H1 (cell line): ENCODE measurements around the gene SZT2. TPM values are rescaled to one million over a fixed set of nuclear protein-coding genes. Genes with fewer than 3 reads are reported as not detected.

Experiments
- CTCF ChIA-PET: fragments of 300-600 bp; sonication (Branson Sonifier 250); formaldehyde crosslinking; loops from one replicate; lab custom pipeline; 2021; ENCODE audit not compliant: partially characterized antibody; lab: Charles Lee
- POLR2A ChIA-PET: fragments of 300-600 bp; sonication (Branson Sonifier 250); formaldehyde crosslinking; loops from one replicate; lab custom pipeline; 2021; ENCODE audit warnings: inconsistent platforms; ENCODE audit not compliant: partially characterized antibody; lab: Charles Lee
- DNase-seq, 2 experiments: peaks; one replicate each; pipeline versions ENCODE4 v3.0.0 to v3.0.0-alpha.2; 2010 to 2022; ENCODE audit warnings: low spot score in 2 of 2, low read depth in 1 of 2, mixed read lengths in 1 of 2
- FAIRE-seq: peaks from 2 replicates; lab custom pipeline; 2011; peaks lifted over from hg19 to GRCh38; lab: Jason Lieb, UNC
- H2AFZ ChIP-seq: 2 replicates; pipeline ENCODE4 v1.8.1; 2012; ENCODE audit warnings: low read length, inconsistent platforms
- H2AK5ac ChIP-seq: 2 replicates; pipeline ENCODE4 v1.6.1; 2013; ENCODE audit warnings: low read depth, low read length
- H2BK120ac ChIP-seq: replicated peaks from 2 replicates; pipeline ENCODE3; 2013; ENCODE audit warnings: low read depth, low read length, inconsistent platforms
- H2BK12ac ChIP-seq: 2 replicates; pipeline ENCODE4 v1.6.1; 2013; ENCODE audit warnings: low read depth, low read length
- H2BK15ac ChIP-seq: 2 replicates; pipeline ENCODE4 v1.6.1; 2013; ENCODE audit warnings: low read length
- H2BK20ac ChIP-seq: 2 replicates; pipeline ENCODE4 v1.6.1; 2013; ENCODE audit warnings: low read length
- H2BK5ac ChIP-seq: 2 replicates; pipeline ENCODE4 v1.6.1; 2013; ENCODE audit warnings: low read depth, low read length
- H3K14ac ChIP-seq: 2 replicates; pipeline ENCODE4 v1.6.1; 2013; ENCODE audit warnings: inconsistent platforms; ENCODE audit not compliant: insufficient read length
- H3K18ac ChIP-seq: 2 replicates; pipeline ENCODE4 v1.6.1; 2013; ENCODE audit warnings: low read length; ENCODE audit errors: extremely low read depth
- H3K23ac ChIP-seq: 2 replicates; pipeline ENCODE4 v1.6.1; 2013; ENCODE audit warnings: inconsistent platforms; ENCODE audit not compliant: insufficient read length
- H3K23me2 ChIP-seq: 2 replicates; pipeline ENCODE4 v1.6.1; 2013; ENCODE audit warnings: low read depth, low read length
- H3K27ac ChIP-seq: 2 replicates; pipeline ENCODE4 v1.6.1; 2011; ENCODE audit warnings: low read depth, low read length, inconsistent platforms
- H3K27me3 ChIP-seq, 4 experiments: replicated peaks in 1 of 4; 1 replicate in 1 of 4; 2 replicates in 3 of 4; pipeline versions ENCODE4 v1.6.1 to v1.8.1; 2011 to 2013; ENCODE audit warnings: low read length in 3 of 4, mild to moderate bottlenecking in 3 of 4, inconsistent platforms in 2 of 4, mixed read lengths in 2 of 4, moderate library complexity in 1 of 4; ENCODE audit not compliant: control insufficient read depth in 3 of 4, insufficient read depth in 3 of 4; ENCODE audit errors: extremely low read depth in 1 of 4
- H3K36me3 ChIP-seq, 4 experiments: 2 replicates each; pipeline versions ENCODE4 v1.6.1 to v1.8.1; 2011 to 2013; ENCODE audit warnings: mild to moderate bottlenecking in 4 of 4, low read length in 3 of 4, moderate library complexity in 2 of 4, control low read depth in 1 of 4, inconsistent platforms in 1 of 4; ENCODE audit not compliant: insufficient read depth in 4 of 4, control insufficient read depth in 2 of 4
- H3K4ac ChIP-seq: replicated peaks from 2 replicates; pipeline ENCODE3; 2013; ENCODE audit warnings: low read length, low read depth, mixed read lengths, inconsistent platforms; ENCODE audit not compliant: insufficient read length
- H3K4me1 ChIP-seq, 4 experiments: replicated peaks in 1 of 4; 1 replicate in 1 of 4; 2 replicates in 3 of 4; pipeline versions ENCODE4 v1.6.1 to v1.8.1; 2011 to 2013; ENCODE audit warnings: low read length in 3 of 4, inconsistent platforms in 2 of 4, mixed read lengths in 1 of 4; ENCODE audit not compliant: insufficient read depth in 4 of 4, control insufficient read depth in 3 of 4
- H3K4me2 ChIP-seq, 2 experiments: 2 replicates each; pipeline versions ENCODE4 v1.6.1 to v1.8.1; 2011 to 2013; ENCODE audit warnings: low read depth in 2 of 2, low read length in 2 of 2, control low read depth in 1 of 2, inconsistent platforms in 1 of 2, mild to moderate bottlenecking in 1 of 2; ENCODE audit not compliant: insufficient read depth in 1 of 2
- H3K4me3 ChIP-seq, 4 experiments: fragments of 200-600, 300-600 bp in 1 of 4; sonication (generic), shearing (Covaris generic), sonication (Bioruptor Twin) in 1 of 4; 2 replicates each; pipeline versions ENCODE4 v1.5.1 to v1.8.1; 2011 to 2016; ENCODE audit warnings: low read length in 4 of 4, low read depth in 3 of 4, control low read depth in 2 of 4, inconsistent platforms in 2 of 4, mild to moderate bottlenecking in 2 of 4, mixed read lengths in 1 of 4, moderate library complexity in 1 of 4; ENCODE audit not compliant: insufficient read depth in 2 of 4; ENCODE audit errors: extremely low read depth in 1 of 4
- H3K56ac ChIP-seq: replicated peaks from 2 replicates; pipeline ENCODE3; 2013; ENCODE audit warnings: low read depth, mild to moderate bottlenecking, mixed read lengths, low read length, inconsistent platforms; ENCODE audit not compliant: insufficient read length
- H3K79me1 ChIP-seq: 2 replicates; pipeline ENCODE4 v1.6.1; 2013; ENCODE audit warnings: low read depth, low read length, control low read depth
- H3K79me2 ChIP-seq, 2 experiments: 2 replicates each; pipeline versions ENCODE4 v1.6.1 to v1.8.1; 2012 to 2013; ENCODE audit warnings: low read length in 2 of 2, mild to moderate bottlenecking in 2 of 2, inconsistent platforms in 1 of 2; ENCODE audit not compliant: insufficient read depth in 2 of 2, control insufficient read depth in 1 of 2
- H3K9ac ChIP-seq, 4 experiments: replicated peaks in 1 of 4; 1 replicate in 1 of 4; 2 replicates in 3 of 4; pipeline versions ENCODE4 v1.6.1 to v1.8.1; 2011 to 2013; ENCODE audit warnings: low read depth in 3 of 4, low read length in 3 of 4, control low read depth in 2 of 4, mild to moderate bottlenecking in 2 of 4, moderate library complexity in 2 of 4, inconsistent platforms in 1 of 4; ENCODE audit errors: extremely low read depth in 1 of 4
- H3K9me3 ChIP-seq, 2 experiments: 2 replicates each; pipeline versions ENCODE4 v1.6.1 to v1.8.1; 2012 to 2013; ENCODE audit warnings: mild to moderate bottlenecking in 2 of 2, moderate library complexity in 2 of 2, control low read depth in 1 of 2, inconsistent platforms in 1 of 2, low read depth in 1 of 2, low read length in 1 of 2, mixed read lengths in 1 of 2; ENCODE audit not compliant: insufficient read depth in 2 of 2
- H4K20me1 ChIP-seq, 2 experiments: replicated peaks in 1 of 2; 2 replicates each; pipeline versions ENCODE3 to v1.8.1; 2011 to 2013; ENCODE audit warnings: inconsistent platforms in 2 of 2, low read length in 2 of 2, mild to moderate bottlenecking in 1 of 2; ENCODE audit not compliant: insufficient read depth in 2 of 2, control insufficient read depth in 1 of 2
- H4K5ac ChIP-seq: 2 replicates; pipeline ENCODE4 v1.6.1; 2013; ENCODE audit warnings: low read length, low read depth, mixed read lengths, inconsistent platforms; ENCODE audit not compliant: insufficient read length
- H4K8ac ChIP-seq: 2 replicates; pipeline ENCODE4 v1.8.0; 2013; ENCODE audit warnings: mild to moderate bottlenecking, moderate library complexity, low read length, inconsistent platforms; ENCODE audit not compliant: insufficient read depth; ENCODE audit errors: extremely low read depth
- H4K91ac ChIP-seq: replicated peaks from 2 replicates; pipeline ENCODE3; 2013; ENCODE audit warnings: low read length, mixed read lengths, inconsistent platforms; ENCODE audit not compliant: insufficient read length
- ATF3 ChIP-seq: IDR thresholded peaks from 2 replicates; pipeline ENCODE4 v1.6.1; 2011; ENCODE audit warnings: low read depth, mild to moderate bottlenecking, low read length; ENCODE audit not compliant: insufficient read depth
- BACH1 ChIP-seq: IDR thresholded peaks from 2 replicates; pipeline ENCODE4 v1.6.1; 2012; ENCODE audit warnings: low read length, improper control_type of control experiment
- CHD1 ChIP-seq: IDR thresholded peaks from 2 replicates; pipeline ENCODE4 v1.6.1; 2012; ENCODE audit warnings: low read depth, low read length, improper control_type of control experiment
- CTBP2 ChIP-seq: IDR thresholded peaks from 2 replicates; pipeline ENCODE4 v1.7.0; 2011; ENCODE audit warnings: borderline replicate concordance, mild to moderate bottlenecking, moderate library complexity, mixed read lengths, low read length; ENCODE audit not compliant: insufficient read depth, insufficient read length
- FOSL1 ChIP-seq: IDR thresholded peaks from 2 replicates; pipeline ENCODE4 v1.6.1; 2011; ENCODE audit warnings: mild to moderate bottlenecking, low read depth, low read length, moderate library complexity; ENCODE audit not compliant: insufficient read depth
- RBBP5 ChIP-seq: IDR thresholded peaks from 2 replicates; pipeline ENCODE4 v1.7.1; 2012; ENCODE audit warnings: low read depth, mild to moderate bottlenecking, inconsistent platforms, low read length, moderate library complexity, borderline replicate concordance
- SAP30 ChIP-seq: fragments of 300-600 bp; sonication (generic); IDR thresholded peaks from 2 replicates; pipeline ENCODE4 v1.7.1; 2012; ENCODE audit warnings: low read length, moderate library complexity, mild to moderate bottlenecking, inconsistent platforms; ENCODE audit not compliant: insufficient read depth, insufficient replicate concordance
- SIRT6 ChIP-seq: IDR thresholded peaks from one replicate; pipeline ENCODE4 v1.7.1; 2012; ENCODE audit warnings: low read length, inconsistent platforms
- SP2 ChIP-seq: IDR thresholded peaks from 2 replicates; pipeline ENCODE4 v1.6.1; 2012; ENCODE audit warnings: mild to moderate bottlenecking, low read length, inconsistent platforms
- SRF ChIP-seq: IDR thresholded peaks from 2 replicates; pipeline ENCODE4 v1.6.1; 2011; ENCODE audit warnings: mild to moderate bottlenecking, low read depth, low read length, moderate library complexity
- TAF7 ChIP-seq: optimal IDR thresholded peaks from 2 replicates; pipeline ENCODE3; 2011; ENCODE audit warnings: low read depth, mild to moderate bottlenecking, inconsistent platforms, low read length, moderate library complexity, borderline replicate concordance
- YY1 ChIP-seq: IDR thresholded peaks from 2 replicates; pipeline ENCODE4 v1.6.1; 2011; ENCODE audit warnings: low read depth, mild to moderate bottlenecking, low read length
- WGBS, 2 experiments: shearing (Covaris generic) in 1 of 2; methylation state at CpG; one replicate each; pipeline versions ENCODE4 v1.1.6 to v1.1.7; 2013 to 2015; ENCODE audit warnings: low lambda C conversion rate in 2 of 2, mixed read lengths in 2 of 2, inconsistent platforms in 1 of 2, low coverage in 1 of 2, missing lambda C conversion rate in 1 of 2; ENCODE audit not compliant: insufficient replicate concordance in 2 of 2, insufficient coverage in 1 of 2, insufficient read length in 1 of 2; ENCODE audit errors: extremely low coverage in 1 of 2, missing lambda C conversion rate in 1 of 2; 5-methylcytosine and 5-hydroxymethylcytosine counted together
- polyA plus RNA-seq, 7 experiments: library from polyadenylated mRNA; depleted of rRNA in 3 of 7; stranded (reverse) in 5 of 7; unstranded in 2 of 7; fragments of >200 nt in 5 of 7; fragments of 200-250 nt in 2 of 7; gene quantifications; 1 replicate in 5 of 7; 2 replicates in 1 of 7; 4 replicates in 1 of 7; pipeline versions ENCODE4 v1.2.1 to v1.2.3, GENCODE V29; 2011 to 2013; ENCODE audit warnings: missing spikeins in 2 of 7, mixed read lengths in 2 of 7
- total RNA-seq: library from RNA; stranded (reverse); fragmentation: NEBNext Ultra II Directional; extraction: Animal tissue kit (Norgen Biotek cat#: 25700); gene quantifications from 2 replicates; pipeline ENCODE4 v1.2.1, GENCODE V29; 2021
- TF ChIP-seq, protein P1 (sequence below): IDR thresholded peaks from 2 replicates; pipeline ENCODE4 v1.6.1; 2012; ENCODE audit warnings: inconsistent platforms

SZT2 gene
- total and polyA plus RNA-seq, 2 of the 8 experiments (the other 6 are each of a cell fraction or from before 2014, with no cell fraction given): 4.7 to 12.9 TPM

- ChIA-PET POLR2A (interaction anchor here (0.8 to 1.8 kb wide), 3 partner anchors 8 to 12 kb away, joined by 3 to 5 read pairs (median 3); no protein-coding TSS in a partner anchor), CTCF (interaction anchor here (1.1 kb wide), 1 partner anchor 16 kb away, joined by 3 read pairs; no protein-coding TSS in a partner anchor)
- FAIRE-seq (no peak), DNase-seq (peak in 1 of 2 experiments; percentile 71)
- peaks cover 4 to 21% (median 13%) of the 10 kb centered on the region in 4 experiments for H3K4me1 ChIP-seq
- H3K9ac ChIP-seq: no peak overlapping the region
- no peak overlapping the region for H4K91ac ChIP-seq
- H4K8ac ChIP-seq: no peak overlapping the region
- no peak overlapping the region for H2BK120ac ChIP-seq
- H3K9me3 ChIP-seq: no peaks in the 10 kb centered on the region
- H3K36me3 ChIP-seq: peaks cover 14 to 41% (median 23%) of the 10 kb centered on the region in 4 experiments
- H3K27ac ChIP-seq: no peak overlapping the region
- no peak overlapping the region for H3K4ac ChIP-seq
- no peak overlapping the region for H2AK5ac ChIP-seq
- no peak overlapping the region for H3K23ac ChIP-seq
- no peak overlapping the region for H3K14ac ChIP-seq
- peaks cover 0 to 5% of the 10 kb centered on the region in 2 experiments; a peak in 1 of 4 replicates for H3K79me2 ChIP-seq
- no peak overlapping the region for H2AFZ ChIP-seq
- peak overlapping the region in 2 of 4 experiments; percentile 33 to 68; a peak in 3 of 8 replicates for H3K4me3 ChIP-seq
- H2BK5ac ChIP-seq: no peak overlapping the region
- peaks cover 9% of the 10 kb centered on the region for H3K79me1 ChIP-seq
- H3K27me3 ChIP-seq: no peaks in the 10 kb centered on the region
- H3K56ac ChIP-seq: no peak overlapping the region
- H4K5ac ChIP-seq: no peak overlapping the region
- 53% methylated on average over 6 of the region's 11 CpGs; no CpG with 5 or more reads in 1 of the 2 experiments for WGBS, 2 experiments
- no peak overlapping the region for H2BK12ac ChIP-seq
- peak overlapping the region; percentile 93 to 96 for H3K4me2 ChIP-seq
- H3K18ac ChIP-seq: no peak overlapping the region; the same call in 1 of the 2 replicates
- H4K20me1 ChIP-seq: peaks cover 5 to 15% of the 10 kb centered on the region in 2 experiments
- peaks cover 13% of the 10 kb centered on the region for H3K23me2 ChIP-seq
- H2BK20ac ChIP-seq: no peak overlapping the region
- H2BK15ac ChIP-seq: no peak overlapping the region
- TF ChIP-seq, protein P1, sequence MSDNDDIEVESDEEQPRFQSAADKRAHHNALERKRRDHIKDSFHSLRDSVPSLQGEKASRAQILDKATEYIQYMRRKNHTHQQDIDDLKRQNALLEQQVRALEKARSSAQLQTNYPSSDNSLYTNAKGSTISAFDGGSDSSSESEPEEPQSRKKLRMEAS: no peak
- TF ChIP-seq YY1: no peak
- no peak for TF ChIP-seq TAF7
- TF ChIP-seq SIRT6: no peak
- no peak for TF ChIP-seq SP2
- no peak for TF ChIP-seq RBBP5
- no peak for TF ChIP-seq ATF3
- TF ChIP-seq SAP30: no peak
- no peak for TF ChIP-seq FOSL1
- TF ChIP-seq CTBP2: no peak
- no peak for TF ChIP-seq SRF
- TF ChIP-seq BACH1: no peak
- TF ChIP-seq CHD1: no peak
These were observed 23.5 kb upstream of the SZT2 start for GRCh38 chr1:43366179-43366578.
